SK-N-SH (cell line): ENCODE measurements around the gene STK26. TPM values are rescaled to one million over a fixed set of nuclear protein-coding genes. Genes with fewer than 3 reads are reported as not detected.

Experiments used
- CTCF ChIA-PET: fragments of 300-600, 350-600 bp; formaldehyde crosslinking; extraction: SDS; loops from one replicate; lab custom pipeline; 2021; lab: Yijun Ruan, JAX
- POLR2A ChIA-PET: fragments of 350-600 bp; sonication (Branson Sonifier 250); formaldehyde crosslinking; extraction: SDS; loops from one replicate; lab custom pipeline; 2020; ENCODE audit warnings: antibody characterized with exemption, inconsistent platforms; lab: Yijun Ruan, JAX
- DNase-seq: peaks from one replicate; pipeline ENCODE4 v3.0.0; 2012
- H2AFZ ChIP-seq: fragments of 200-600 bp; sonication (generic); 2 replicates; pipeline ENCODE4 v1.8.1; 2016; ENCODE audit warnings: antibody characterized with exemption, mild to moderate bottlenecking, low read depth
- H3F3A ChIP-seq: fragments of 200-600 bp; sonication (generic); replicated peaks from 2 replicates; pipeline ENCODE3; 2016; ENCODE audit warnings: antibody characterized with exemption, mild to moderate bottlenecking; ENCODE audit not compliant: insufficient read depth
- H3K27ac ChIP-seq, 2 experiments: fragments of 200-500 bp in 1 of 2; fragments of 200-600 bp in 1 of 2; sonication (Bioruptor generic) in 1 of 2; sonication (generic), shearing (Covaris generic) in 1 of 2; 2 replicates each; pipeline versions ENCODE4 v1.5.1 to v1.6.1; 2014 to 2016; ENCODE audit warnings: low read depth in 2 of 2, inconsistent platforms in 1 of 2, low read length in 1 of 2, mild to moderate bottlenecking in 1 of 2, mixed read lengths in 1 of 2
- H3K27me3 ChIP-seq: fragments of 200-600 bp; sonication (generic), shearing (Covaris generic); 2 replicates; pipeline ENCODE4 v1.6.1; 2016; ENCODE audit warnings: mixed run types; ENCODE audit not compliant: insufficient read depth
- H3K36me3 ChIP-seq, 2 experiments: fragments of 200-500 bp in 1 of 2; fragments of 200-600 bp in 1 of 2; sonication (Bioruptor generic) in 1 of 2; sonication (generic) in 1 of 2; replicated peaks in 1 of 2; 2 replicates each; pipeline versions ENCODE3 to v1.5.1; 2014 to 2016; ENCODE audit warnings: low read length in 1 of 2, mild to moderate bottlenecking in 1 of 2; ENCODE audit not compliant: insufficient read depth in 2 of 2, control insufficient read depth in 1 of 2
- H3K4me1 ChIP-seq, 2 experiments: fragments of 200-500 bp in 1 of 2; fragments of 200-600 bp in 1 of 2; sonication (Bioruptor generic) in 1 of 2; sonication (generic), shearing (Covaris generic) in 1 of 2; 2 replicates each; pipeline versions ENCODE4 v1.5.1 to v1.6.1; 2014 to 2016; ENCODE audit warnings: low read depth in 1 of 2, low read length in 1 of 2, mixed run types in 1 of 2; ENCODE audit not compliant: insufficient read depth in 2 of 2, control insufficient read depth in 1 of 2
- H3K4me2 ChIP-seq: fragments of 200-600 bp; sonication (generic), shearing (Covaris generic); 2 replicates; pipeline ENCODE4 v1.6.1; 2017; ENCODE audit warnings: mixed run types
- H3K4me3 ChIP-seq, 2 experiments: fragments of 200-500 bp in 1 of 2; fragments of 200-600 bp in 1 of 2; sonication (Bioruptor generic) in 1 of 2; sonication (generic), shearing (Covaris generic) in 1 of 2; 2 replicates each; pipeline versions ENCODE4 v1.5.1 to v1.8.1; 2014 to 2016; ENCODE audit warnings: low read depth in 2 of 2, inconsistent platforms in 1 of 2, low read length in 1 of 2, mild to moderate bottlenecking in 1 of 2, mixed read lengths in 1 of 2, moderate library complexity in 1 of 2
- H3K79me2 ChIP-seq: fragments of 200-600 bp; sonication (generic); 2 replicates; pipeline ENCODE4 v1.8.1; 2017; ENCODE audit warnings: mild to moderate bottlenecking; ENCODE audit not compliant: insufficient read depth
- H3K9ac ChIP-seq: fragments of 200-600 bp; sonication (generic); 2 replicates; pipeline ENCODE4 v1.6.1; 2017; ENCODE audit warnings: mixed run types
- H3K9me2 ChIP-seq: fragments of 200-600 bp; sonication (generic); 2 replicates; pipeline ENCODE4 v1.6.1; 2017; ENCODE audit warnings: mixed run types
- H3K9me3 ChIP-seq: fragments of 200-600 bp; sonication (generic); 2 replicates; pipeline ENCODE4 v1.6.1; 2017; ENCODE audit warnings: mixed run types, mild to moderate bottlenecking, moderate library complexity
- H4K20me1 ChIP-seq: fragments of 200-600 bp; sonication (generic); 2 replicates; pipeline ENCODE4 v1.6.1; 2017; ENCODE audit warnings: mild to moderate bottlenecking, mixed run types; ENCODE audit not compliant: insufficient read depth
- EP300 ChIP-seq, 2 experiments: IDR thresholded peaks; 2 replicates each; pipeline versions ENCODE4 v1.4.0 to v1.6.1; 2012; ENCODE audit warnings: borderline replicate concordance in 1 of 2, low read depth in 1 of 2, low read length in 1 of 2
- EZH2phosphoT487 ChIP-seq: fragments of 200-600 bp; sonication (generic); IDR thresholded peaks from 2 replicates; pipeline ENCODE4 v1.6.1; 2017; ENCODE audit warnings: low read depth, mixed run types, mild to moderate bottlenecking, antibody characterized with exemption, moderate library complexity, borderline replicate concordance
- FOSL2 ChIP-seq: IDR thresholded peaks from 2 replicates; pipeline ENCODE4 v1.4.0; 2012; ENCODE audit warnings: low read depth, mild to moderate bottlenecking, moderate library complexity, borderline replicate concordance
- FOXM1 ChIP-seq: IDR thresholded peaks from 2 replicates; pipeline ENCODE4 v1.4.0; 2012; ENCODE audit warnings: low read depth, mild to moderate bottlenecking
- GABPA ChIP-seq: IDR thresholded peaks from 2 replicates; pipeline ENCODE4 v1.4.0; 2012; ENCODE audit warnings: low read depth, mild to moderate bottlenecking
- GATA2 ChIP-seq: sonication (generic); formaldehyde crosslinking; IDR thresholded peaks from 2 replicates; pipeline ENCODE4 v1.5.0; 2020; ENCODE audit warnings: mild to moderate bottlenecking, missing genetic modification reagents
- IRF3 ChIP-seq: fragments of 150-350 bp; IDR thresholded peaks from 2 replicates; pipeline ENCODE4 v1.6.1; 2016; ENCODE audit warnings: mild to moderate bottlenecking, low read depth, low read length
- MEF2A ChIP-seq: IDR thresholded peaks from 2 replicates; pipeline ENCODE4 v1.4.0; 2012; ENCODE audit warnings: low read depth, borderline replicate concordance
- NFIC ChIP-seq: IDR thresholded peaks from 2 replicates; pipeline ENCODE4 v1.4.0; 2012; ENCODE audit warnings: borderline replicate concordance
- NRF1 ChIP-seq: IDR thresholded peaks from 2 replicates; pipeline ENCODE4 v1.6.1; 2012; ENCODE audit warnings: low read depth, mild to moderate bottlenecking, low read length
- PBX3 ChIP-seq: IDR thresholded peaks from 2 replicates; pipeline ENCODE4; 2012
- RAD21 ChIP-seq: IDR thresholded peaks from 2 replicates; pipeline ENCODE4 v1.6.1; 2012; ENCODE audit warnings: mild to moderate bottlenecking, low read length
- TCF12 ChIP-seq: IDR thresholded peaks from 2 replicates; pipeline ENCODE4 v1.4.0; 2012
- USF1 ChIP-seq: IDR thresholded peaks from 2 replicates; pipeline ENCODE4 v1.4.0; 2012; ENCODE audit warnings: low read depth, borderline replicate concordance
- WGBS: methylation state at CpG from one replicate; pipeline ENCODE4 v1.1.6; 2017; ENCODE audit warnings: low lambda C conversion rate; 5-methylcytosine and 5-hydroxymethylcytosine counted together
- polyA plus RNA-seq, 3 experiments: library from polyadenylated mRNA; depleted of rRNA; stranded (reverse); fragments of >200 nt; gene quantifications; 2 replicates each; pipeline ENCODE4 v1.2.3, GENCODE V29; 2012
- TF ChIP-seq, protein P1 (sequence below): fragments of 150-350 bp; IDR thresholded peaks from 2 replicates; pipeline ENCODE4 v1.6.1; 2017; ENCODE audit warnings: antibody characterized with exemption, low read length, low read depth, borderline replicate concordance

STK26 gene
- polyA plus RNA-seq, 1 of the 3 experiments (the other 2 are of a cell fraction) = 3.5 TPM

- Histone ChIP-seq H3K9me2 (no peaks in the 10 kb centered on the region), H3K27me3 (0 out of 2 replicates have a peak, but pooled peaks cover under 1% of the 10 kb centered on the region), H3F3A (no peaks in the 10 kb centered on the region), H4K20me1 (no peaks in the 10 kb centered on the region), H3K9me3 (no peaks in the 10 kb centered on the region), H3K9ac (no peak overlapping the region), H3K4me2 (no peak overlapping the region), H3K36me3 (no peaks in the 10 kb centered on the region), H3K4me1 (no peaks in the 10 kb centered on the region), H2AFZ (no peak overlapping the region), H3K27ac (no peak overlapping the region), H3K4me3 (no peak overlapping the region), H3K79me2 (no peaks in the 10 kb centered on the region)
- 11% methylated on average over 3 of the region's 3 CpGs for WGBS
- ChIA-PET CTCF (no interaction called here), POLR2A (no interaction called here)
- TF ChIP-seq PBX3 (no peak), TCF12 (no peak), NFIC (no peak), RAD21 (no peak), FOXM1 (no peak), FOSL2 (no peak), EP300 (IDR thresholded peaks at IDR 0.05; ENCODE audit: borderline replicate concordance in 1 of 2, low read depth in 1 of 2, low read length in 1 of 2) (no peak), GABPA (no peak), MEF2A (no peak), USF1 (no peak), NRF1 (no peak), EZH2phosphoT487 (no peak), GATA2 (CRISPR knock-in tag) (no peak), IRF3 (no peak)
- TF ChIP-seq, protein P1, sequence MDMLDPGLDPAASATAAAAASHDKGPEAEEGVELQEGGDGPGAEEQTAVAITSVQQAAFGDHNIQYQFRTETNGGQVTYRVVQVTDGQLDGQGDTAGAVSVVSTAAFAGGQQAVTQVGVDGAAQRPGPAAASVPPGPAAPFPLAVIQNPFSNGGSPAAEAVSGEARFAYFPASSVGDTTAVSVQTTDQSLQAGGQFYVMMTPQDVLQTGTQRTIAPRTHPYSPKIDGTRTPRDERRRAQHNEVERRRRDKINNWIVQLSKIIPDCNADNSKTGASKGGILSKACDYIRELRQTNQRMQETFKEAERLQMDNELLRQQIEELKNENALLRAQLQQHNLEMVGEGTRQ = no peak
- DNase-seq = no peak
These were observed 45.5 kb upstream of the STK26 start for GRCh38 chrX:131977619-131978018.

DNA sequence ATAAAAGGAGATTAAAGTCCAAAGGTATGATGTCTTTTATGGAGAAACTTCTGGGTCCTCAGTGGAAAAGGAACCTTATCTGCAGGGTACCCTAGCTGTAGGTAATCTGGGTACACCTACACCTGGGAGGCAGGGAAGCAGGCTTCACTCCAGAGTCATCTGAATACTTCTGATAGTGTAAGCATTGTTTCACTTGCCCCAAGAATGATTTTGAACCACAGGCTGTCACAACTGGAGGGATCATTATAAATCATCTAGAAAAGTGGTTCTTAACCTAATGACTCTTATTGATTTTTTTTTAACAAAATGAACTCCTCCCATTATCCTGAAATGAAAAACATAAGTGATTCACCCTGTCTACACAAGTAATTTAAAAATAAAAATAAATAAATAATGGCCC, 44.0 kb upstream of the STK26 start:
- Histone ChIP-seq H3K27me3 (0 out of 2 replicates have a peak, but pooled peaks cover 4% of the 10 kb centered on the region), H3K9me3 (no peaks in the 10 kb centered on the region), H3K4me1 (no peaks in the 10 kb centered on the region), H2AFZ (no peak overlapping the region), H3K36me3 (no peaks in the 10 kb centered on the region), H3K9me2 (no peaks in the 10 kb centered on the region), H3K79me2 (no peaks in the 10 kb centered on the region), H3K27ac (no peak overlapping the region), H3F3A (no peaks in the 10 kb centered on the region), H3K4me3 (no peak overlapping the region), H3K4me2 (no peak overlapping the region), H4K20me1 (no peaks in the 10 kb centered on the region), H3K9ac (no peak overlapping the region)
- TF ChIP-seq NFIC = no peak
- TF ChIP-seq NRF1 = no peak
- CTCF ChIA-PET = no interaction called here
- no peak for DNase-seq
- POLR2A ChIA-PET = no interaction called here
